GM13977 (cell line): ENCODE data around the gene CCL15.

Source experiments
- DNase-seq: peaks from one replicate; pipeline ENCODE4 v3.0.0; 2012; ENCODE audit warnings: low spot score
- CTCF ChIP-seq: IDR thresholded peaks from 2 replicates; pipeline ENCODE4 v1.5.1; 2012; ENCODE audit warnings: mild to moderate bottlenecking, control low read depth; ENCODE audit not compliant: insufficient read depth; ENCODE audit errors: extremely low read depth, missing control alignments
- in situ Hi-C: fragments of 300-500 bp; cut with MboI; formaldehyde crosslinking; loops from one replicate; pipeline ENCODE4 v1.12.0; 2022; ENCODE audit warnings: low sequenced_read_pairs, low pct_unique_long_range_greater_than_20kb, mixed read lengths, inconsistent platforms; ENCODE audit not compliant: unreplicated experiment

Gene CCL15

GRCh38 chr17:35982409-35983191 is 18.8 kb downstream of the CCL15 start:
- in situ Hi-C loops, result no loop called here
- TF ChIP-seq CTCF, result no peak
- no peak for DNase-seq

- TF ChIP-seq CTCF, result peak; percentile 56
- DNase-seq, result no peak
- in situ Hi-C loops, result no loop called here
Observed at GRCh38 chr17:35981908-35982330, 19.4 kb downstream of the CCL15 start.

DNA sequence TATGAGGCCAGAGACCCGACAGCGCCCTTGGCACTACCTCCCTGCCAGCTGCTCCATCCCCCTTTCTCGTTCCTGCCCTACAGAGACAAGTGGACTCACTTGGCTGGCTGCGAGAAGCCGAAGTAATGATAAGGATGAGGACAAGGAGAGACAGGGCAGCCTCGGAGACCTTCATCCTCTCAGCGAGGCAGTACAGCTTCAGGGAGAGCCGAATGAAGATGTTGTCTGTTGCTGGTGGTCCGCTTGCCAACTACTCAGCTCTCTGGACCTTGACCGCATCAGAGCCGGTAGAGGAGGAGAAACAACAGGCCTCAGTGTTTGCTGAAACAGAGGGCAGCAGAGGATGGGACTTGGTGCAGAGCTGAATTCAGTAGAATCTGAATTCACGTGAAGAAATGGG is 20.1 kb downstream of the CCL15 start, which contains the start of gene CCL16:
Gene CCL16 (minus strand): TSS at position 252 of the 400 bp plus-strand sequence. CDS start 77 bp downstream, at position 175.
- in situ Hi-C loops, result no loop called here
- TF ChIP-seq CTCF, result no peak
- no peak for DNase-seq

GRCh38 chr17:35978346-35978745 is 23.0 kb downstream of the CCL15 start:
- in situ Hi-C loops, result loop anchor here (10.0 kb wide), 1 partner anchor 166 kb away; no protein-coding TSS in a partner anchor
- no peak for TF ChIP-seq CTCF
- no peak for DNase-seq

DNA sequence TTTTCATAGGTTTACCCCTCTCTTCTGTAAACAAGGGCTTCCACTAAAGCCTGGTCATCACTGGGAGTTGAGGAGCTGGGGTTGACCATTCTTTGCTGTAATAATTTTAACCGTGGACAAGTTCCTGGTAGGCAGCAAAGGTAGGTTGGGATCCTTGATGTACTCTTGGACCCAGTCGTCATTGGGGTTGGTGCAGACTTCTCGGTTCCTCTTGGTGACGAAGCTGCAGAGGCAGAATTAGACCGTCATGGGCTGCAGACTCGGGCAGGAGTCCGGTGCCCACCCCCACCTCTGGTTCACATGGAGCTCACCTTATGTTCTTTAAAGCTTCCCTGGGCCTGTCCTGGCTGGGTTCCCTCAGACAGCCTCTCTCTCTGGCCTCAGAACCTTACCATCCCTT is 23.8 kb downstream of the CCL15 start:
- no peak for TF ChIP-seq CTCF
- in situ Hi-C loops, result loop anchor here (10.0 kb wide), 1 partner anchor 167 kb away; no protein-coding TSS in a partner anchor
- no peak for DNase-seq

DNA sequence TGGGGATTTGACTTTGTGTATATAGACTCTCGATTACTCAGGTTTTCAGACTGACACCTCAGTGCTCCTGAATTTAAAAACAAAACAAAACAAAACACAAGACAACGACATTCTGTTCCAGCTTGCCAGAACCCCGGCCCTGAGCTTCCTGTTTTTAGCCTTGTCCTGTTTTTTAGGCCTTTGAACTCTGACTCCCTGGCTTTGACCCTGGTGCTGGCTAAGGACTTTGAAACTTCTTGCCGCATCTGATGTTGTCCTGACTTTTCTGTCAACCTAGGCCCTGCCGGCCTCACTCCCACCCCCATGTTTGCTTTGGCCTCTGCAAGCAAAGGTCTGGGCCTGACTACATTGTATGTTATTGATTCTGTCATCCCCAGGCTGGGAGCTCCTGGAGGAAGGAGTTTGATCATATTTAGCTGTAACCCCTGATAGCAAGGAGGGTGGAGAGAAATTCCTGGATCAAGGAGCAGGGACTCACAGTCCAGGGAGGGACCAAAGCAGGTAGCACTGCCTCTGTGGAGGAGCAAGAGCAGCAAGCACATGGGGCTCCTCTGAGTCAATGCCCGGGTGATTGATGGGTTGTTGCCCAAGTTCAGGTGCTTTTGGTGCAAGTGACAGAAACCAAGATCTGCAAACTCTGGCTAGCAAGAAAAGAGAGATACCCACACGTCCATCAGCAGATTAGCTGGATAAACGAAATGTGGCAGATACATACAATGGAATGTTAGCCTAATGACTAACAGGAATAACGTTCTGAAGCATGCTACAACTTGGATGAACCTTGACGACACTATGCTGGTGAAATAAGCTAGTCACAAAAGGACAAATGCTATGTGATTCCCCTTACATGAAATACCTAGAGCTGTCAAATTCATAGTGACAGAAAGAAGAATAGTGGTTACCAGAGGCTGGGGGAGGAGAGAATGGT is 27.8 kb downstream of the CCL15 start:
- TF ChIP-seq CTCF, result no peak
- no peak for DNase-seq
- in situ Hi-C loops, result loop anchor here (10.0 kb wide), 1 partner anchor 171 kb away; no protein-coding TSS in a partner anchor
